Stimulated activated naive CD8-positive, alpha-beta T cell treated with anti-CD3 and anti-CD28 coated beads, Interleukin-15, amount 100 ng/mL, for 72 hours (primary cell): ENCODE data around the gene ANKRD11.
A peak's percentile ranks its signal among the peaks of the same experiment; 100 is the strongest.
"Not testable (repeated sequence)": the region's sequence is repeated elsewhere in the genome, so short reads cannot be mapped to it uniquely, and the experiment has no call there.

Experiments
- ATAC-seq: fragments of 150-1000 bp; cut with Tn5 transposase; 2 replicates; pipeline ENCODE4 v1.10.0; 2021; ENCODE audit warnings: mild to moderate bottlenecking, moderate library complexity
- DNase-seq, 2 donors: peaks; one replicate each; pipeline ENCODE4 v3.0.0; 2021 to 2022
- H3K27ac Mint-ChIP-seq, 2 donors: one replicate each; pipeline ENCODE4 v1.8.0; 2022; ENCODE audit warnings: mild to moderate bottlenecking in 2 of 2, mixed read lengths in 2 of 2, moderate library complexity in 2 of 2
- H3K27me3 Mint-ChIP-seq: one replicate; pipeline ENCODE4 v1.8.0; 2022; ENCODE audit warnings: mixed read lengths
- H3K4me1 Mint-ChIP-seq: one replicate; pipeline ENCODE4 v1.8.0; 2022; ENCODE audit warnings: mild to moderate bottlenecking, mixed read lengths
- H3K4me3 Mint-ChIP-seq, 2 donors: one replicate each; pipeline ENCODE4 v1.8.0; 2022; ENCODE audit warnings: mild to moderate bottlenecking in 2 of 2, mixed read lengths in 2 of 2, moderate library complexity in 1 of 2
- H3K9me3 Mint-ChIP-seq, 2 donors: one replicate each; pipeline ENCODE4 v1.8.0; 2022; ENCODE audit warnings: mixed read lengths in 2 of 2

ANKRD11 gene

DNA sequence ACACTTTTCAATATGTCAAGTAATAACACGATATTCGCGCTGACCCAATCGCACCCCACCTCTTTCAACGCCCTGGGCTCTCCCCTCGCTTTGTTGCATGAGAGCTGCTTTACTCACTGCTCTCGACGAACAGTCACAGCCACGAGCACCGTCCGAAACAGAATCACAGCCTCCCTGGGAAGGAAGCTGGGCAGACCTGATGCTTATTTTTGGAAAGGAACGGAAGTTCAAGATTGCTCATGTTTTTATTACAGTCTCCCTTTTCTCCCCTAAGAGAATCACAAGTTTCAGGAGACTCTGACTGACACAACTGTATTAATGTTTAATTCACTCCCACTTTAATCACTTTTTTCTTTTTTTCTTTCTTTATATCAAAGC is 67.8 kb downstream of the ANKRD11 start:
- Mint-ChIP-seq H3K4me1 (peaks cover 92% of the 10 kb centered on the region), H3K27me3 (no peaks in the 10 kb centered on the region), H3K4me3 (peak overlapping the region; percentile 50 to 76), H3K27ac (peak overlapping the region; percentile 75 to 88), H3K9me3 (no peaks in the 10 kb centered on the region)
- ATAC-seq: peak; percentile 71
- peak in 1 of 2 donors; percentile 59 for DNase-seq

DNA sequence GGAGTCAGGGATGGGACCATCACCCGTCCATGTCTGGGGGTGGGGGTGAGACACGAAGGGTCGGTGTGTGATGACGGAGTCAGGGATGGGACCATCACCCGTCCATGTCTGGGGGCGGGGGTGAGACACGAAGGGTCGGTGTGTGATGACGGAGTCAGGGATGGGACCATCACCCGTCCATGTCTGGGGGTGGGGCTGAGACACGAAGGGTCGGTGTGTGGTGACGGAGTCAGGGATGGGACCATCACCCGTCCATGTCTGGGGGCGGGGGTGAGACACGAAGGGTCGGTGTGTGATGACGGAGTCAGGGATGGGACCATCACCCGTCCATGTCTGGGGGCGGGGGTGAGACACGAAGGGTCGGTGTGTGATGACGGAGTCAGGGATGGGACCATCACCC is 69.1 kb downstream of the ANKRD11 start:
- H3K27me3 Mint-ChIP-seq, H3K9me3 Mint-ChIP-seq, ATAC-seq, H3K27ac Mint-ChIP-seq, DNase-seq, H3K4me3 Mint-ChIP-seq: not testable (repeated sequence)
- peaks cover 90% of the 10 kb centered on the region for H3K4me1 Mint-ChIP-seq

DNA sequence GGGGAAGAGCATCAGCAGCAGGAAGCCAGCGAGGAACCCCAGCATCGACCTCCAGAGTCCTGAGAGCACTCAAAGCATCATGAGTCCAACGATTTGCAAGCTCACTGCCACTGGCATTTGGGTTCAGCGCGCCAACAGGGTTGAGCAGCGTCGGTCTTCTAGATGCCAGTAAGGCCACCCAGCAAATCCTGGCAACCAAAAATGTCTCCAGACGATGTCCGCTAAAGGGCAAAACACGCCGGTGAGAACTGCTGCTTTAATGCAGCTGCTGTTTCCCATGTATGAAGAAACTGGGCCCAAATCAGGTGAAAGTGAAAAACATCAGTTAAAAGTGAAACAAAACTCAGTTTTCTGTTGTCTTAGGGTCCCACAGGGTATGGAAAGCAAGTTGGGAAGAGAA is 70.2 kb downstream of the ANKRD11 start:
- H3K27me3 Mint-ChIP-seq: no peaks in the 10 kb centered on the region
- H3K27ac Mint-ChIP-seq: peak overlapping the region; percentile 25 to 88
- H3K4me1 Mint-ChIP-seq: peaks cover 85% of the 10 kb centered on the region
- DNase-seq: no peak
- H3K4me3 Mint-ChIP-seq: peak overlapping the region in 1 of 2 donors; percentile 41
- no peak for ATAC-seq
- H3K9me3 Mint-ChIP-seq: no peaks in the 10 kb centered on the region

DNA sequence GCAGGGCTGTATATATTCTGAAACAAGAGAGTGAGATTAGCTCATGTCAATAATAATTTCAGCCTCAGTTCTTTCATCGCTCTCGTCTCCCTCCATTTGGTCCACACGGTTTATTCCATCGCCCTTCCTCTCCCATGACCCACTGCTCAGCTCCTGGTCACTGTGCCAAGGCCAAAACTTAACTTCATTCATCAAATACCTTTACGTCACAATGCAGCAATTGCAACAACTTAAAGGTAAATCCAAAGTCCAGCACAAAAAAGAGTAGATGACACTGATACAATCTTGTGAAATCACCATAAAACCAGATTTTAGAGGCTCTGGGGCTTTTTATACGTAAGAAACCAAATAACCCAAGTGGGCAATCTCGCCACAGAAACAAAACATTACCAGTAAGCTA is 72.0 kb downstream of the ANKRD11 start:
- ATAC-seq (no peak), DNase-seq (no peak)
- Mint-ChIP-seq H3K27me3 (no peaks in the 10 kb centered on the region), H3K4me3 (no peak overlapping the region), H3K27ac (peak overlapping the region in 1 of 2 donors; percentile 93), H3K9me3 (no peaks in the 10 kb centered on the region), H3K4me1 (peaks cover 85% of the 10 kb centered on the region)

GRCh38 chr16:89417352-89417751 is 73.0 kb downstream of the ANKRD11 start:
- Mint-ChIP-seq H3K27ac (no peak overlapping the region), H3K4me1 (peaks cover 85% of the 10 kb centered on the region), H3K27me3 (no peaks in the 10 kb centered on the region), H3K9me3 (no peaks in the 10 kb centered on the region), H3K4me3 (no peak overlapping the region)
- ATAC-seq (no peak), DNase-seq (no peak)

GRCh38 chr16:89413811-89414585 is 76.4 kb downstream of the ANKRD11 start:
- ATAC-seq (no peak), DNase-seq (no peak)
- Mint-ChIP-seq H3K4me3 (no peak overlapping the region), H3K27ac (peak overlapping the region in 1 of 2 donors; percentile 42), H3K27me3 (no peaks in the 10 kb centered on the region), H3K9me3 (no peaks in the 10 kb centered on the region), H3K4me1 (peaks cover 86% of the 10 kb centered on the region)

DNA sequence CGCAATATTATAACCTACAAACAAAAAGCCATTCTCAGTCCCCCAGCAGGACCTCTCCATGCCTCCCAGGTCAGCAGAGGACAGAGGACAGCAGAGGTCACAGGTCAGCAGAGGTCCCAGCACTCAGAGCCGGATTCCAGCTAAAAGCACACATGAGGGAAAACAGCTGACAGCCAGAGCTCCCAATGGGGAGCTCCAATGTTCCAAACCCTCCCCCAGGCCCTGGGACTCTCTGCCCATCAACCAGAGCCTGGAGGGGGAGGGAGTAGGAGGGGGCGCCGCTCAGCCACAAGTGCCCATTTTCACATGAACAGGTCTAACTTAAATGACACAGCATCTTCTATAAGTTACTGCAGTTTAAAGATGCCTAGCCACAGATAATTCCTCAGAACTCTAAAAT is 77.5 kb downstream of the ANKRD11 start:
- Mint-ChIP-seq H3K4me3 (peak overlapping the region; percentile 2 to 63), H3K27me3 (no peaks in the 10 kb centered on the region), H3K9me3 (no peaks in the 10 kb centered on the region), H3K4me1 (peaks cover 90% of the 10 kb centered on the region), H3K27ac (peak overlapping the region in 1 of 2 donors; percentile 81)
- no peak for ATAC-seq
- DNase-seq: no peak

DNA sequence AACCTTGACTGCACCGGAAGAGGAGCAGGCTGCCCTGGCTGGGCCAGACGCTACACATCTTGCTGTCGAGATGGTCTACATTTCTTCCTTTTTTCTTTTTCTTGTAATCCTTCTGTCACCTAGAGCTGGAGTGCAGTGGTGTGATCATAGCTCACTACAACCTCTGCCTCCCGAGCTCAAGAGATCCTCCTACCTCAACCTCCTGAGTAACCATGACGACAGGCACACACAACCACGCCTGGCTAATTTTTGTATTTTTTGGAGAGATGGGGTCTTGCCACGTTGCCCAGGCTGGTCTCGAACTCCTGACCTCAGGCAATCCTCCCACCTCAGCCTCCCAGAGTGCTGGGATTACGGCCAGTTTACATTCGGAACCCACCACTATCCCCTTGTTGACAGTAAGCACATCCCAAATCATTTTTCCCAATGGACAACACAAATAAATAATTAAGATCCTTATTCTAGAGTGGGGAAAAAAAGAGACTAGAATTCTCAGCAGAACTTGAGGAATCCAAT is 79.0 kb downstream of the ANKRD11 start:
- H3K4me3 Mint-ChIP-seq: peak overlapping the region; percentile 46 to 72
- H3K27me3 Mint-ChIP-seq: no peaks in the 10 kb centered on the region
- ATAC-seq (no peak), DNase-seq (no peak)
- peak overlapping the region; percentile 12 to 33 for H3K27ac Mint-ChIP-seq
- peaks cover 92% of the 10 kb centered on the region for H3K4me1 Mint-ChIP-seq
- no peaks in the 10 kb centered on the region for H3K9me3 Mint-ChIP-seq

DNA sequence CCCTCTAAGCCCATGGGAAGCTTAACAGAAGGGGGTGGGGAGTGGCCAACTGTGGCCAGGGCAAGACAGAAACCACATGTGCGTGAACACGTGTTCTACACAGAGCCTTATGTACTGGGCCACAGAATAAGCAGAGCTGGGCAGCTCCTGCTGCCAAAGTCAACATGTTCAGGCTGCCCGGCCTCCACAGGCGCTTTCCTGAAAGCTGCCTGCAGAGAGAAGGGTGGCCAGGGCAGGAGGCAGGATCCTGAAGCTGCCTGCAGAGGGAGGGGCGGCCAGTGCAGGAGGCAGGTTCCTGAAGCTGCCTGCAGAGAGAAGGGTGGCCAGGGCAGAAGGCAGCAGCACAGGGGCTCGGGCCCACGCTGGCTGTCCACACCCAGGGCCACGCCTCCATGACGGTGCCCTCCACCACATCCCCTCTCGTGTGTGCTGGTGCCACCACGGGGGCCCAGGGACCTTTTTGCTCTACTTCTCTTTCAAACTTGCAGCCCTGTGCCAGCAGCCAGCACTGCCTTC is 79.5 kb downstream of the ANKRD11 start:
- Mint-ChIP-seq H3K27ac (peak overlapping the region in 1 of 2 donors; percentile 85), H3K4me3 (peak overlapping the region; percentile 46 to 79), H3K9me3 (no peaks in the 10 kb centered on the region), H3K4me1 (peaks cover 94% of the 10 kb centered on the region), H3K27me3 (no peaks in the 10 kb centered on the region)
- ATAC-seq: peak; percentile 65
- DNase-seq: peak; percentile 24 to 44

GRCh38 chr16:89410322-89410721 is 80.0 kb downstream of the ANKRD11 start:
- Mint-ChIP-seq H3K9me3 (no peaks in the 10 kb centered on the region), H3K4me1 (peaks cover 96% of the 10 kb centered on the region), H3K27ac (peak overlapping the region in 1 of 2 donors; percentile 82), H3K4me3 (peak overlapping the region; percentile 26 to 79), H3K27me3 (no peaks in the 10 kb centered on the region)
- ATAC-seq (no peak), DNase-seq (no peak)

GRCh38 chr16:89409161-89409711 is 81.1 kb downstream of the ANKRD11 start:
- H3K27ac Mint-ChIP-seq: peak overlapping the region; percentile 52 to 90
- H3K9me3 Mint-ChIP-seq: no peaks in the 10 kb centered on the region
- DNase-seq: peak; percentile 34 to 59
- no peaks in the 10 kb centered on the region for H3K27me3 Mint-ChIP-seq
- peak; percentile 82 for ATAC-seq
- peak overlapping the region; percentile 41 to 62 for H3K4me3 Mint-ChIP-seq
- H3K4me1 Mint-ChIP-seq: peaks cover 97% of the 10 kb centered on the region

GRCh38 chr16:89408315-89408714 is 82.0 kb downstream of the ANKRD11 start:
- no peak for ATAC-seq

DNA sequence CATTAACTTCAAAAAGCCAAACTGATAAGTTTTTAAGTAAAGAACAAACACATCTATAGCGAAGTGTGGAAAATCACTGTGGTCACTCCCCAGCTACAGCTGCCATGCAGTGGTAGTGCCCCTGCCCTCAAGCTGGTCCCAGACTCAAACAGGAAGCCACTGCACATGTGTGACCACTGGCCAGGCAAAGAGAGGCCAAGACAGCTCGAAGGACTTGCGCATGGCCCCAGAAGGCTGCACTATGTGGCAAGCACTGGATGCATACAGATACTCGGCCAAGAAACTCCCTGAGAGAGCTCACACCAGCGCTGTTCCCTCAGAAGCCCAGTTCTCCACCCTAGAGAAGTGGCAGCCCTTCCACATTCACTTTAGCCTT is 82.4 kb downstream of the ANKRD11 start:
- Mint-ChIP-seq H3K4me1 (peaks cover 97% of the 10 kb centered on the region), H3K27ac (peak overlapping the region; percentile 64 to 70), H3K9me3 (no peaks in the 10 kb centered on the region), H3K27me3 (no peaks in the 10 kb centered on the region), H3K4me3 (peak overlapping the region; percentile 56 to 62)
- ATAC-seq (no peak), DNase-seq (no peak)

More at GRCh38 chr16:89408315-89408714, 82.0 kb downstream of the ANKRD11 start:
- peak overlapping the region in 1 of 2 donors; percentile 90 for H3K27ac Mint-ChIP-seq
- H3K9me3 Mint-ChIP-seq: no peaks in the 10 kb centered on the region
- DNase-seq: no peak
- no peaks in the 10 kb centered on the region for H3K27me3 Mint-ChIP-seq
- H3K4me1 Mint-ChIP-seq: peaks cover 97% of the 10 kb centered on the region
- peak overlapping the region; percentile 56 to 62 for H3K4me3 Mint-ChIP-seq

DNA sequence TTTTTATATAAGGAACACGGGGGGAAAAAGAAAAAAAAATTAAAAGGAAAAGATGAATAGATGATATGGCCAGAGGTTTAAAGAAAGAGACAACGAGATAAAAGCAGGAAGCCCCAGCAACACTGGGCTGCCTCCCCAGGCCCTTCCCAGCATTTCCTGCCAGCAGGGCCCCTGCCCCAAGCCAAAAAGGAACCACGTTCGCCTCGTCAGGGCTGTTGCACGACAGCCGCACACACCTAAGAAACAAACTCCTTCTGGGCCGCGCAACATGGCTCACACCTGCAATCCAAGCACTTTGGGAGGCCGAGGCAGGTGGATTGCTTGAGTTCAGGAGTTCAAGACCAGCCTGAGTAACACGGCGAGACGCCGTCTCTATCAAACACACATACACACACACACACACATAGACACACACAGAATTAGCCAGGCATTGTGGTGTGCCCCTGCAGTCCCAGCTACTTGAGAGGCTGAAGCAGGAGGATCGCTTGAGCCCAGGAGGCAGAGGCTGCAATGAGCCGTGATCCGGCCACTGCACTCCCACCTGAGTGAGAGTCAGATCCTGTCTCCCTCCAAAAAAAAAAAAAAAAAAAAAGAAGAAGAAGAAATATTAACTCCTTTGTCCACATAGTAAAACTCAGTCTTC is 83.0 kb downstream of the ANKRD11 start:
- ATAC-seq (no peak), DNase-seq (no peak)
- Mint-ChIP-seq H3K4me1 (peaks cover 97% of the 10 kb centered on the region), H3K9me3 (no peaks in the 10 kb centered on the region), H3K27me3 (no peaks in the 10 kb centered on the region), H3K27ac (peak overlapping the region; percentile 64 to 70), H3K4me3 (peak overlapping the region; percentile 56 to 62)

- Mint-ChIP-seq H3K9me3 (no peaks in the 10 kb centered on the region), H3K4me1 (peaks cover 100% of the 10 kb centered on the region), H3K27ac (peak overlapping the region; percentile 64 to 70), H3K4me3 (peak overlapping the region in 1 of 2 donors; percentile 16), H3K27me3 (no peaks in the 10 kb centered on the region)
- ATAC-seq (no peak), DNase-seq (no peak)
Measured at GRCh38 chr16:89406277-89406888, 84.0 kb downstream of the ANKRD11 start.
